Measurements from ENCODE around the gene MYO5B. TPM values are rescaled to one million over a fixed set of nuclear protein-coding genes. Genes with fewer than 3 reads are reported as not detected.

The MYO5B gene
- total and polyA plus RNA-seq, 9 of the 15 experiments (the other 6 are each of a cell fraction or from before 2014, with no cell fraction given), result 0.07 to 0.42 (median 0.28) TPM

DNA sequence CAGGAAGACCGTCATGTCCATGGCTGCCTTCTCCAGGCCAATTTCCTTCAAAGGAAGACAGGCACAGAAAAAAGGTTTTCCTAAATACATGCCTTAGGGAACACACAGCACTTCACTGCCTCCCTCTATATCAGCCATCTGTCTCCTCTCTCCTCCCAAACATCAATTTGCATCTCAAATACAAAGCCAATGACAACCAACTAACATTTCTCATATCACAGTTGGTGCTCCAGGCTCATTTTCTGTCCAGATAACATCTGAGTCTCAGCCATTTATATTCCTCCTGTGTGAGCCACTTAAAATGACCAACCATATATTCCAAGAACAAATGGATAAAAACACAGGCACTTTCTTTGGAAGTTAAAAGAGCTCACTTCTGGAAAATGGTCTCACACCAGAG, 319.2 kb downstream of the MYO5B start:
- no peak overlapping the region for H3K9ac ChIP-seq (ENCODE audit: insufficient read depth in 1 of 2, low read depth in 2 of 2, low read length in 2 of 2)
- no CpG with 5 or more reads among the region's 1 CpG for WGBS (ENCODE audit: insufficient coverage, low coverage, missing lambda C conversion rate)
- H4K20me1 ChIP-seq (replicated peaks; ENCODE audit: control insufficient read depth, insufficient read depth, low read length), result no peaks in the 10 kb centered on the region
- no peaks in the 10 kb centered on the region for H3K36me3 ChIP-seq (ENCODE audit: control insufficient read depth, insufficient read depth, low read length)
- DNase-seq (ENCODE audit: extremely low read depth in 1 of 4, low spot score in 3 of 4) (no peak), ATAC-seq (no peak), FAIRE-seq (no peak)
- in situ Hi-C loops (cut with MboI), result no loop called here
- ChIA-PET POLR2A (no interaction called here), CTCF (ENCODE audit: low intra/inter-chr PET ratio) (no interaction called here)
- BruUV-seq (replicated peaks), result no TSS peak
- H3K9me1 ChIP-seq (ENCODE audit: control insufficient read depth, insufficient read depth, low read length), result no peaks in the 10 kb centered on the region
- H3K4me3 ChIP-seq, result no peak overlapping the region
- peaks cover 0 to 6% of the 10 kb centered on the region in 2 experiments; a peak in 2 of 5 replicates for H3K27me3 ChIP-seq (ENCODE audit: control insufficient read depth in 2 of 2, insufficient read depth in 2 of 2, low read length in 2 of 2)
- no peaks in the 10 kb centered on the region for H3K79me2 ChIP-seq (ENCODE audit: control insufficient read depth, insufficient read depth, low read length)
- peaks cover 0 to 6% of the 10 kb centered on the region in 2 experiments; a peak in 3 of 5 replicates for H3K4me1 ChIP-seq (replicated peaks in 1 of 2; ENCODE audit: control insufficient read depth in 2 of 2, insufficient read depth in 2 of 2, low read length in 2 of 2)
- H3K4me2 ChIP-seq (ENCODE audit: insufficient read depth, low read length), result no peak overlapping the region
- intact Hi-C loops (cut with micrococcal nuclease), result no loop called here
- no peak overlapping the region for H2AFZ ChIP-seq (ENCODE audit: low read depth, low read length)
- H3K9me3 ChIP-seq (replicated peaks; ENCODE audit: control insufficient read depth, insufficient read depth, low read depth, low read length), result no peaks in the 10 kb centered on the region
- H3K27ac ChIP-seq (ENCODE audit: extremely low read depth, low read depth, low read length), result no peak overlapping the region
- no peak for TF ChIP-seq PHB2 (IDR thresholded peaks at IDR 0.05; ENCODE audit: low read depth)
- no peak for TF ChIP-seq ZNF830 (CRISPR knock-in tag; IDR thresholded peaks at IDR 0.05)
- no peak for TF ChIP-seq PCBP2 (IDR thresholded peaks at IDR 0.05; ENCODE audit: low read depth, low read length, poor library complexity, severe bottlenecking)
- no peak for TF ChIP-seq KHSRP (IDR thresholded peaks at IDR 0.05)
- TF ChIP-seq ZMIZ1 (IDR thresholded peaks at IDR 0.05; ENCODE audit: low read depth in 2 of 2, low read length in 2 of 2), result no peak
- TF ChIP-seq NFXL1 (CRISPR knock-in tag; IDR thresholded peaks at IDR 0.05), result no peak
- no peak for TF ChIP-seq RBM34 (IDR thresholded peaks at IDR 0.05; ENCODE audit: borderline replicate concordance, insufficient read depth, low read length)
- TF ChIP-seq PPARD (CRISPR knock-in tag; IDR thresholded peaks at IDR 0.05), result no peak
- no peak for TF ChIP-seq SRF (CRISPR knock-in tag; IDR thresholded peaks at IDR 0.05)
- TF ChIP-seq CUX1 (CRISPR knock-in tag; IDR thresholded peaks at IDR 0.05), result no peak
- no peak for TF ChIP-seq FOS (IDR thresholded peaks at IDR 0.05; ENCODE audit: extremely low read depth, insufficient read length)
- TF ChIP-seq ZNF133 (CRISPR knock-in tag; IDR thresholded peaks at IDR 0.05), result no peak
- TF ChIP-seq MAFG (tag; conservative IDR thresholded peaks at IDR 0.05), result no peak
- TF ChIP-seq JUNB (CRISPR knock-in tag; conservative IDR thresholded peaks at IDR 0.05), result no peak
